GM18526 (cell line): ENCODE results near the gene IQCN.

Experiments used
- POLR2A ChIP-seq: IDR thresholded peaks from 3 replicates; pipeline ENCODE4 v1.6.1; 2011; ENCODE audit not compliant: insufficient read length; ENCODE audit errors: extremely low read depth

The IQCN gene

DNA sequence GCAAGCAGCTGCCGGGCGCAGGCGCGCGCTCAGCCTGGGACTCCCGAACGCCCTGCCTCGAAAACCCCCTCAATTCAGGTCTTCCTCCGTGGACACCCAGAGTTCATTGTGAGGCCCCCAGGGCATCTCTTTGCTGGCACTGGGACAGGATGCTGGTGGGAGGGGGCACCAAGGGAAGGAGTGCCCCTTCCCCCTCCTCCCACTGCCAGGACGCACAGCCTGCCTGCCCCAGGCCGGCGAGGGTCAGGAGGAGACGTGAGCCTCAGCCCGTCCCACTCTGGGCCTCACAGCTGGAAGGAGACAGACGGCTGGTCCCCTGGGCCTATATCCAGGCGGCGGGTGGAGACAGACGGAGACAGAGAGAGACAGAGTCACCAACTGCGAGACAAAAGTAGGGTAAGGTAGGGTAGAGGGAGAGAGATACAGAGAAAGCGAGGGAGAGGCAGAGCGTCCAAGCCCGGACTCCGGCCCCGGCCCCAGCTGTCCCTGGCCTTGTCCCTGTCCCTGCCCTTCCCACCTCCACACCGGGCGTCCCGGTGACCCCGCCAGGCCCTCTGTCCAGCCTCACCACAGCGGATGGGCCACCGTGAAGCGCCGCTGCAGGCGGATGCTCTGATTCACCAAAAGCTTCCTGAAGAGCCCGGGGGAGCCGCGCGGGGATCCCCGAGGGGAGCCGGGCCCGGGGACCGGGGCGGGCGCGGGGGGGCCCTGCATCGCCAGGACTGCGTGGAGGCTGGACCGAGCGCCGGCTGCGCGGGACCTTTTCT lies 48.4 kb downstream of the IQCN start, which contains the start of gene PDE4C:
Gene PDE4C (minus strand): TSS at position 737 of the 767 bp plus-strand sequence. CDS start 23 bp downstream, at position 714.
- no peak for TF ChIP-seq POLR2A

DNA sequence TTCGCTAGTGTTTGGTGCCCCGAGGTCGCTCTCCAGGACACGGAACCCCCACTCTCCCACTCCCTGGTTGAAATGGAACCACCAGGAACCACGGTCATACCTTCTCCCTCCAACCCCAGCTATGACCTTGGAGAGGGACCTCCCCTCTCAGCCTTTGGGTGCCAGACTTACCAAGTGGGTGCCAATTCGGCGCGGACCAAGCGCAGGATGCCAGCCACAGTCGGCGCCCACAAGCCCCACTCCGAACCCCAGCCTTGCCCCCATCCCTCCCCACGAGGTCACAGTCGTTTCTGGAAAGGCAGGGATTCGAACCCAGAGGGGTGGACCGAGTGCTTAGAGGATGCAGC lies 48.9 kb downstream of the IQCN start:
- no peak for TF ChIP-seq POLR2A

DNA sequence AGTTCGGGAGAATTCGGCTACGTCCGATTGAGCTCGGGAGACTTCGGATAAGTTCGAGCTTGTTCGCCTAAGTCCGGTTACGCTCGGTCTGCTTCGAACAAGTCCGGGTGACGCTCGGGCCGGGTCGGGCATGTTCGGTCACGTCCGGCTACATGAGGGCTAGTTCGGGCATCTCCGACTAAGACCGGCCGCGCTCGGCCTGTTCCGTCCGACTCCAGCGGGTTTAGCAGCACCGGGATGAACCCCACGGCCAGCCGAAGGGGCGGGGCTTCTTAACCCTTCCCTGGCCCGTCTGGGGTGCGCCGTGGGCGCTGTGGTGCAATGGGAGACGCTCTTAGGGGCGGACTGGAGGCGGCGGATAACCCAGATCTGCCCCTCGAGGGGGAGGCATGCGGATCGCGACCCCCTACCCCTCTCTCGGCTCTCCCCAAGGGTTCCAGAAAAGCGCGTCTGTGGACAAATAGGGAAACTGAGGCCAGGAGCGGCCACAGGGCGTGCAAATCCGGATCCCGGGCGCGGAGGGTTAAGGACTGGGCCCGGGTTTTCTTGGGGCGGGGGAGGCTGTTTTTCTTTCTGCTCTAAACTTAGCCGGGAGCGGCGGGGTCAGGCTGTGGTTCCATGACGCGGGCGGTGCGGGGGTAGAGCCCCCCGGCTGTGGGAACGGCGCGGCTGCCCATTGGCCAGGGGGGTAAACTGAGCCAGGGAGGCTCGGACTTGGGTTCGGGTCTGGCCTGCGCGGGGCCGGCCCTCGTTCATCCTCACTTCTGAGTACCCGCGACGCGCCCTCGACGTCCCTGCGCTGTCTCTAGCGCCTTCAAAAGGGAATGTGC lies 49.5 kb downstream of the IQCN start:
- TF ChIP-seq POLR2A = no peak

DNA sequence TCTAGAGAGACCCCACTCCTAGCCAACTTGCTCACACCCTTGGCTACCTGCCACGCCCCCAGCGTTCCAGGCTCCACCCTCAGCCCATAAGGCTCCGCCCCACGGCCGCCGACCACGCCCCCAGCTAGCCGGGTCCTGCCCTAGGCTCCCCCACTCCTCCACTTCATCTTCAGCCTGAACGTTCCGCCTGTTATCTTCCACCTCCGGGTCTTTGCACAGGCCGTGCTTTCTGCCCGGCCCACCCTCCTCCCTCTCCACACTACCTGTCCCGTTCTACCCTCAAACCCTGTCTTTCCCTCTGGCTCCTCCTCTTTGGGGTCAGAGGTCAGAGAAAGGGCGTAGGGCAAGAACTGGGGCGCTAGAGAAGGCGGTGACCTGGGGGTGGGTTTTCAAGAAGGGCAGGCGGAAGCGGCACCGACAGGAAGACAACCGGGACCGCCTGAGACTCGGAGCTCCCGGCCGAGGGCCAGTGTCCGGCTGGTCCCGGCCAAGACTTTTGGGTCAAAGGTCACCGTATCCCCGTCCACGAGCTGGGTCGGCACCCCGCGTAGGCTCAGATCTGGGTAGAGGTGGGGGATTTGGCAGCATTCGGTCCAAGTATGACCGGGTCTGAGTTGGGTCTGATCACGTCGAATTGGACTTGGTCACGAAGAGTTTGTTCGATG lies 50.3 kb downstream of the IQCN start:
- TF ChIP-seq POLR2A = no peak

DNA sequence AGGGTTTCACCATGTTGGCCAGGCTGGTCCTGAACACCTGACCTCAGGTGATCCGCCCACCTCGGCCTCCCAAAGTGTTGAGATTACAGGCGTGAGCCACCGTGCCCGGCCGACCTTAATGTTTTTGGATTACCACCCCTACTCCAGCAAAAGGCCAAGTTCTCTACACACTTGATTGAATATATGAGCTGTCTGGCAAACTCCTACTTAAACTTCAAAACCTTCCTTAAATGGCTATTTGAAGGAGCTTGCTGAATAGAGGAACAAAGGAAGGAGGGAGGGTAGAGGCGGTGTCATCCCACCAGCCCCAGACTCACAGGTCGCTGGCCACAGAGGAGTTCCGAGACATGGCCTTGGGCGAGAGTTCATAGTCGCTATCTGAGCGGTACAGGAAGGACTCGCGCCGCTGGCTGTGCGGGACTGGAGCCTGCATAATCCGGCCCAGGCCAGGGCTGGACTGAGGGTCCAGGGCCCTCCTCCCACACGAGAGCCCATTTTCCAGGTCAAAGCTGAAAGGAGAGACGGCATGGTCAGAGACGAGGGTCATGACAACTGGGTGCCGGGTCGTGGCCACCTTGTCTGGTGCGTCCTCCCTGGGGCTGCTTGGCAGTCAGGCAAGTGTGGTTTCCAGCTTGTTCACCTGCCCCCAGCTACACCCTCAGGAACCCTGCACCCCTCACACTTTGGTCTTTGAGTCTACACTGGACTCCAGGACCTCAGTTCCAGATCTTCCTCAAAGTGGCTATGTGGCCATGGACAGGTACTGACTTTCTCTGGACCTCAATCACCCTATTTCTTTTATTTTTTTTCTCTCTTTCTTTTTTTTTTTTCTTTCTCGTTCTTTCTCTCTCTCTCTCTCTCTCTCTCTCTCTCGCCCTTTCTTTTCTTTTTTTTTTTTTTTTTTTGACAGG lies 52.2 kb downstream of the IQCN start:
- no peak for TF ChIP-seq POLR2A

DNA sequence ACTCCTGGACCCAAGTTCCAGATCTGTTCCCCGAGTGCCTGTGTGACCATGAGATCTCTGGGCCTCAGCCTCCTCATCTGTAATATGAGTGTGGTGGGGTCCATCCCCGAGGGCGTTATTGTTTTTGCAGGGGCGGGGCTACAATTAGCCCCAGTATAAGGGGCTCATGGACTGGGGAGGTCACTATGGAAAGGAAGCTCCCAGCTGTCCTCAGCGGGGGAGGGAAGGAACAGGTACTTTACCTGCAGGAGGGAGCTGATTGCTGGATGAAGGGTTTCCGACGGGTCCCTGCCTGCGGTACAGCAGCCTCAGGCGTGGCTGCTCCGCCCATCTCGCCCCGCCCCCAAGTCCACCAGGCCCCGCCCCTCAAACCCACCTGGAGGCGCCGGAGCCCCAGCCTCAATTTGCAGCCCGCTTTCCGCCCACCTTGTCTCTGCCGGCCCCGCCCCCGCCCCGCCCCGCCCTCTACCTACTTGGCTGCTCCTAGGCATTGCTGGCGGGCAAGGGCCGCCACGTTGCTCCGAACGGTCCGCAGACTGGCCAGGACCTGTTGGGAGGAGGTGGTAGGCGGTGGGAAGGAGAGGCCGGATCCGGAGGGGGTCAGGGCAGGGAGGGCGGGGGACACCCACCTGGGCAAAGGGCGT lies 53.5 kb downstream of the IQCN start:
- TF ChIP-seq POLR2A = no peak

DNA sequence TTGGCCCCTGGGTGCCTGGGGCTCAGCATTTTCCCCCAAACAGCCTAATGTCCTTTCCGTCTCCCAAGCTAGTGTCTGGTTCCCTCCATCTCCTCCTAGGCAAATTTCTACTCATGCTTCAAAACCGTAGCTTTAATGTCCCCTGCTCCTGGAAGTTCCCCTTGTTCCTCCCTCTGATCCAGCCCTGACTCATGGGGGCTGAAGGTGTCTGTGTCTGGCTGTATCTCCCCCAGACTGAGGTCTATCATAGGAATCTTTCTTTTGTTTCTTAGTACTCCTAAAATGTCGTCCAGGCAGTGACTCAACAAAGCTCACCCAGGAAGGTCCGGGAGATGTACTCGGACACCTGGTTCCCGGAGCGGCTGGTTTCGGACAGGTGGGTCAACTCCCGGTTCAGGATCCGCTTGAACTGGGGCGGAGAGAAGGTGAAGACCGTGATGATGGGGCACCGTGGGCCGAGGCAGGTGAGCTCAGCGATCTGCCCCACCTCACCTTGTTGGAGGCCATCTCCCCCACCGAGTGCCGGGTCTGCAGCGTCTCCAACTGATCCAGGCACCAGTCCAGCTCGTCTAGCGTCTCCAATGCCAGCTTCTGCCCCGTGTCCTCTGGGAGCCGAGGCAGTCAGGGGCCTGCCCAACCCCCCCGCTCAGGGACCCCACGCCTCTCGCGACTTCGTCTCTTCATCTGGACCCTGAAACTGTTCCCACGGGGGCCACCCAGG lies 54.2 kb downstream of the IQCN start:
- TF ChIP-seq POLR2A = no peak

DNA sequence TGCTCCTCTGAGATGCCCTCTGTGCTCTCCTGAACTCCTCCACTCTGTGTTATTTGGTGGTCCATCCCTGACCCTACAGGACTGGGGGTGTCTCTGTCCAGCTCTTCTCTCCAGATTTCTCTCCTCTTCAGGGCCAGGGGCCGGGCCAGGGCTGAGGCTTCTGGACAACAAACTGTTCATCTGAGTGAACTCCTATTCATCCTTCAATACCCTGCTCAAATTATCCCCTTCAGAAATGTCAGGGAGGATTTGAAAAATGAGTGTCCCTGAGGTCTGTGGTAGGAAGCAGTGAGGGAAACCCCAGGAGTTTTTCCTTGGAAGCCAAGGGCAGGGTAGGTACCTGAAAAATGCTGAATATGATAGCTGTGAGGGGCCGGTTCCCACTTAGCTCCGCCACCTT lies 55.7 kb downstream of the IQCN start:
- TF ChIP-seq POLR2A = no peak

DNA sequence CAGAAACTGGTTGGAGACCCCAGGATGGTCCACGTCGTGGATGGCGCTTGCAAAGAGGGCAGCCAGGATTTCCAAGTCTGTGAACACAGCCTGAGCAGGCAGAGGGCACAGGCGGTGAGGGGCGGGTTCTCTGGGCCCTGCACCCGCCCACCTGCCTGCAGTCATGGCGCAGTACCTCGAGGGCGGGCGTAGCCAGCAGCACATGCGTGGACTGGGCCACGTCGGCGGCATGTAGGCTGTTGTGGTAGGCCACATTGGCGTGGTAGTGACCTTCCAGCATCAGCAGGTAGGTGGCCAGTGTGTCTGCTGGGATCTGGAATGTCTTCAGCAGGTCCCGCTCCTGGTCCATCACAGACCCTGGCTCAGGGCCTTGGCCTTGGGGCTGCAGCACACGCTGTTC lies 56.1 kb downstream of the IQCN start:
- TF ChIP-seq POLR2A = no peak

DNA sequence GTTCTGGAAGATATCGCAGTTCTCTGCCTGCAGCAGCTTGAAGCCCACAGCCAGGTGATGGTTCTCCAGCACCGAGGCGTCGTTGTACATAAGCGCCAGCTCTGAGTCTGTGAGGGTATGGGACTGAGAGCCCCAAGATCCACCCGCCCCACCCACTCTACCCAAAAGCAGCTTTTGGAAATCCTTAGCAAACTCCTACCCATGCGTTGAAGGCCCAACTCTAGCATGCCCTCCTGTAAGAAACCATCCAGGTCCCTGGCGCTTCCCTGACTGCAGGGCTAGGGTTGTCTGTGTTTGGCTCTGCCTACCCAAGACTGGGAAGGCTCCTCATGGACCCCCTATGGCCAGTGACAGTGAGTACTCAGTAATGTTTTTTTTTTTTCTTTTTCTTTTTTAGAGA lies 57.5 kb downstream of the IQCN start:
- TF ChIP-seq POLR2A = no peak

DNA sequence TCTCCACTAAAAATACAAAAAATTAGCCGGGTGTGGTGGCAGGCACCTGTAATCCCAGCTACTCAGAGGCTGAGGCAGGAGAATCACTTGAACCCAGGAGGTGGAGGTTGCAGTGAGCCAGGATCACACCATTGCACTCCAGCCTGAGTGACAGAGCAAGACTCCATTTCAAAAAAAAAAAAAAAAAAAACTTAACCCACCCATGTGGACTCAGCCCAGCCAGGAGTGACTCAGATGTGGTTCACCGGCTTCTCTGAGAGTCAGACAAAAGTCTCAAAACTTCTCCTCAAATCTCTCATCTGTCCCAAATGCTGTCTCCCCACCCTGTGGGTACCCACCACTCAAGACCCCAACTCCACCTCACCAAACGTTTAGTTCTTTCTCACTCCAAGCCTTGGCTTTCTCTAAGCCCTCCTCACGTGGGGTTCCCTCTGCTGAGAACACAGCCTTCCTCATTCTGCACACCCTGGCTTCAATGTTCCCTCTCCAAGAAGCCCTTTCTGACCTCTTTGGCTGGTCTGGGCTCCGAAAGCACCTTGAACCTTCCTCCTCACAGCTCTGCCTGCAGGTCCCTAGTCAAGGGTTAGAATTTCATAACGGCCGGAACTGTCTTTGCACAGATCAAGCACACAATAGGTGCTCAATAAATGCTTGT lies 59.3 kb downstream of the IQCN start:
- TF ChIP-seq POLR2A = no peak

DNA sequence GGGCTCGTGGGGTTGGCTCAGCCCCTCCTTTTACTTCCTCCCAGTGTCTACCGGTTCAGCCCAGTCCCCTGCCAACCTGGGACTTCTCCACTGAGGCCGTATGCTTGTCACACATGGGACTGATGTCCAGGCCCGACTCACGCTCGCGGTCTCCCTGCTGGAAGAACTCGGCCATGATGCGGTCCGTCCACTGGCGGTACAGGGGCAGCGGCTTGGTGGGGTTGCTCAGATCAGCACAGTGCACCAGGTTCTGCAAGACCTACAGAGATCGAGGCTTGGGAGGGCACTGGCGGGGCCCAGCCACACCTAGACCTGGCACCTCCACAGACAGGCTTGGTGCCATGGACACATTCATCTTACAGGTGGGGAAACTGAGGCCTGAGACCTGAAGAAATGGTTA lies 62.6 kb downstream of the IQCN start:
- no peak for TF ChIP-seq POLR2A
